ENCODE results near the gene GOT1. TPM values are rescaled to one million over a fixed set of nuclear protein-coding genes. Genes with fewer than 3 reads are reported as not detected.

GOT1 gene
- total RNA-seq, 1 experiment from 2014 or later = 35.4 TPM

GRCh38 chr10:99358101-99358500 is 72.3 kb downstream of the GOT1 start:
- no peak for DNase-seq (ENCODE audit: low spot score)

DNA sequence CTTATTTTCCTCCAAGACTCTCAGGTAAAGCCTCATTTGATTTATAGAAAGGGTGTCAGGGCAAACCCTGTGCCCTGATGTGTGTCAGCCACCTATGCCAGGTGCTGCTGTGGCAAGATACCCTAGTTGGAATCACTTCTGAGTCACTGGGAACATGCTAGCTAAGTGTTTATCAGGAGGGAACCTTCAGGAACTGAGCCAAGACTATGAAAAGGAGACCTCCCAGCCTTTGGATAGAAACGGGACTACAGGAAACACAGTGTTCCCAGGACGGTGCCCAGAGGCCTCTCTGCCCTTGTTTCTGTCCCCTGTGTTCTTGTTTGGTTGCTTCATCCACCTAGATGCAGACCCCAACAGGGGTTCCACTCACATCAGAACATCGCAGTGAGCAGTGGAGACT is 72.7 kb downstream of the GOT1 start:
- no peak for DNase-seq (ENCODE audit: low spot score)

DNA sequence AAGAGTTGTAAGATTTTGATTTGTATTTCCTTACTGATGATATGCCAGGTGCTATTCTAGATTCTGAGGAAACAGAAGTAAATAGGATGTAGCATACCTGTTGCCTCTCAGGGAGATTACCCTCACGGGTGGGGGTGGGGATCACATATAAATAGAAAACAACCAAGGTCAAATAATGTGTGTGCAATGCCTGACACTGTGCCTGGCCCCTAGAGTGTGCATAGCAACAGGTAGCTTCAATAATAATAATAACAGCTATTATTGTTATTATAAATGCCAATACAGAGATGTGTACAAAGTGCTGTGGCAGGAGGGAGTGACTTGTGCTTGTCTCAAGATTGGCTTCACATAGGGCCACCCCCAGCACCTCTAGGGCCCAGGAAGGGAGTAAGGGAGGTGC is 77.2 kb downstream of the GOT1 start:
- no peak for DNase-seq (ENCODE audit: low spot score)

DNA sequence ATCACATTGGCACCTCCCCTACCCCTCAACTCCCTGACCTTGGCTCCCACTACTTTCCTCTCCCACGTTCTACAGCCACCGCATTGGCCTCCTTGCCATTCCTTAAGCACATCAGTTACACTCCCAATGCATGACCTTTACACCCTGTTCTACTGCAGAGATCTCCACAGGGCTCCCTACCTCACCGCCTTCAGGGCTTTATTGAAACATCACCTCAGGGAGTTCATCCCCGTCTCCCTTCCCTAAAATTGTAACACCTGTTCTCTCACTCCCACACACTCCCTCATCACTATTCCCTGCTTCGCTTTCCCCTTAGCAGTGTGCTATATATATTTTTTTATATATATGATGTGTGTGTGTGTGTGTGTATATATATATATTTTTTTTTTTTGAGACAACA is 82.8 kb downstream of the GOT1 start:
- no peak for DNase-seq (ENCODE audit: low spot score)

Other genes starting within 250 kb of the GOT1 start
- gene HPSE2, start 194.8 kb downstream of the GOT1 start, total RNA-seq (2014; rRNA removed; shearing (Covaris generic)) = not detected in 2 replicates
- gene CNNM1, start 101.3 kb downstream of the GOT1 start, total RNA-seq (2014; rRNA removed; shearing (Covaris generic)) = not detected in 2 replicates
- 0.19 and 1.2 TPM in 2 replicates for gene NKX2-3, start 102.3 kb upstream of the GOT1 start, total RNA-seq (2014; rRNA removed; shearing (Covaris generic))
- 17.4 and 18.2 TPM in 2 replicates for gene SLC25A28, start 189.8 kb upstream of the GOT1 start, total RNA-seq (2014; rRNA removed; shearing (Covaris generic))
- gene ENTPD7, start 228.9 kb upstream of the GOT1 start, total RNA-seq (2014; rRNA removed; shearing (Covaris generic)) = 23.7 and 30.8 TPM in 2 replicates

Measured in A172 (cell line).